Stimulated activated naive CD4-positive, alpha-beta T cell treated with Interleukin-2 at 50 U/mL for 16 hours (primary cell): ENCODE measurements around the gene ZNF350.
"Not testable (repeated sequence)": the region's sequence is repeated elsewhere in the genome, so short reads cannot be mapped to it uniquely, and the experiment has no call there.

Source experiments
- DNase-seq: peaks from one replicate; lab custom pipeline; 2025; lab: John Stamatoyannopoulos, UW

ZNF350 gene

DNA sequence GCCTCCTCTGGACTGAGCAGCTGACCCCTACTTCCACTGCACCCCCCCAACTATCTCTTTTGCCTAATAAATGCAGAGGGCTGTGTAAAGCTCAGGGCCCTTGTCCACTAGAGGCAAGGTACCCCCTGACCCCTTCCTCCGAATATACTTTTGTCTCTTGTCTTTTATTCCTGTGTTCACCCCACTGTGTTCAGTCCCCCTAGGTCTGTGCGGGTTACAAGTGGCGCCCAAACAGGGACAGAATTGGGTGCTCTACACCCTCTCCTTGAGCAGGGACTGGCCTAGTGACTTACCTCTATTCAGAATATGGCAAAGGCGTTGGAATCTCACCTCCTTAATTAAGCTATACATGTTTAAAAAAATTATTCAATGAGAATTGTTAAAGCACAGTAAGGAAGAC, 15.0 kb downstream of the ZNF350 start:
- no peak for DNase-seq

DNA sequence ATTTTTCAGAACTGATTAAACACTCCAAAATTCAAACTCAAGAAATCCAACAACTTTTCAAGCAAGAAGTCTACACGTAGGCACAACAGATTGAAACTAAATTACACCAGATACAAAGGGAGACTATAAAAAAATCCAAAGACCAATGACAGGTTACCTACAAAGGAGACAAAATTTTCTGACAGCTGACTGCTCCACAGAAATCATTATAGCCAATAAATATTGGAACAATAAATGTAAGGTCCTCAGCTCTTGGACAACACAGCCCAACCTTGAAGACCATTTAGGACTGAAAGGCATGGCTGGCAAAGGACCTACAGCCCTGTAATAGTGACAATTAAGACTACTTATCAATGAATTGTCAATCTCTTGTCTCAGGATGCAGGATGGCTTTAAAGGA, 15.9 kb downstream of the ZNF350 start:
- DNase-seq = no peak

DNA sequence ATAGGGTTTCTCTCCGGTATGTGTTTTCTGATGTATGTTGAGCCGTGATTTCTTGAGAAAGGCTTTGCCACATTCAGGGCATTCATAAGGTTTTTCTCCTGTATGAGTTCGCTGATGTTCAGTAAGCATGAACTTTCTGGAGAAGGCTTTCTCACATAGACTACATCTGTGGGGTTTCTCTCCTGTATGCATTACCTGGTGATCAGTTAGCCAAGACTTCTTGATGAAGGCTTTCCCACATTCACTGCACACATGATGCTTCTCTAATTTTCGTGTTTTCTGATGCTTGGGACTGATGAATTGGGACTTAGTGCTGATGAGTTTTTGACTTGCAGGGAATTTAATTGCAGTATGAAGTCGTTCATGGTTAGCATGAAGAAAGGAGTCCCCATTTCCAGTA, 21.1 kb downstream of the ZNF350 start:
- no peak for DNase-seq

DNA sequence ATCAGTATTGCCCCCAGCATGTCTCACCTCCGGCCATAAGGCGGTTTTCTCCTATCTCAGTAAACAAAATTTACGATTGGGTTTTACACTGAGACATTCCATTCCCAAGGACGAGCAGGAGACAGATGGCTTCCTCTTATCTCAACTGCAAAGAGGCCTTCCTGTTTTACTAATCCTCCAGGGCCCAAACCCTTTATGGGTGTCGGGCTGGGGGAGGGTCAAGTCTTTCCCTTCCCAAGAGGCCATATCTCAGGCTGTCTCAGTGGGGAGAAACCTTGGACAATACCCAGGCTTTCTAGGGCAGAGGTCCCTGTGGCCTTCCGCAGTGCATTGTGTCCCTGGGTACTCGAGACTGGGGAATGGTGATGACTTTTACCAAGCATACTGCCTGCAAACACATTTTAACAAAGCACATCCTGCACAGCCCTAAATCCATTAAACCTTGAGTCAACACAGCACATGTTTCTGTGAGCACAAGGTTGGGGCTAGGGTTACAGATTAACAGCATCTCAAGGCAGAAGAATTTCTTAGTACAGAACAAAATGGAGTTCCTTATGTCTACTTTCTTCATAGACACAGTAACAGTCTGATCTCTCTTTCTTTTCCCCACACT, 25.9 kb downstream of the ZNF350 start:
- DNase-seq = not testable (repeated sequence)

DNA sequence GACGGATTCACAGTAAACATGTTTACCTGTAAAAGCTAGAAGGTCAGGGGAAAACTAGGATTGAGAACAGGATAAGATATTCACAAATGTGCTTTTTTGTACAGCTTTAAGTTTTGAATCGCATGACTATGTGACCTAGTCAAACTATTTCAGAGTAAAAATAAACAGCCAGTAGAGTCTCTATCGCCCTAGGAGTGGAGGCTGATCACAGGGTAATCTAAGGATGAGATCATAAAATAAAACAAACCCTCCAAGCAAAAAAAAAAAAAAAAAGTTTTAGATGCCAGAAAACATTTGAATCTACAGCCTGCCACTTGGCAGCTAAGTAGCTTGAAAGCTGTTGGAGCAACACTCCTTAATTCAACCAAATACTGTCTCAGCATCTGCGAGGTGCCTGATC, 26.8 kb downstream of the ZNF350 start:
- DNase-seq = no peak

DNA sequence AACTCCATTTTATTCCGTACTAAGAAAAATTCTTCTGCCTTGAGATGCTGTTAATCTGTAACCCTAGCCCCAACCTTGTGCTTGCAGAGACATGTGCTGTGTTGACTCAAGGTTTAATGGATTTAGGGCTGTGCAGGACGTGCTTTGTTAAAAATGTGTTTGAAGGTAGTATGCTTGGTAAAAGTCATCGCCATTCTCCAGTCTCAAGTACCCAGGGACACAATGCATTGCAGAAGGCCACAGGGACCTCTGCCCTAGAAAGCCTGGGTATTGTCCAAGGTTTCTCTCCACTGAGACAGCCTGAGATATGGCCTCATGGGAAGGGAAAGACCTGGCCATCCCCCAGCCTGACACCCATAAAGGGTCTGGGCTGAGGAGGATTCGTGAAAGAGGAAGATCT, 28.8 kb downstream of the ZNF350 start:
- not testable (repeated sequence) for DNase-seq

DNA sequence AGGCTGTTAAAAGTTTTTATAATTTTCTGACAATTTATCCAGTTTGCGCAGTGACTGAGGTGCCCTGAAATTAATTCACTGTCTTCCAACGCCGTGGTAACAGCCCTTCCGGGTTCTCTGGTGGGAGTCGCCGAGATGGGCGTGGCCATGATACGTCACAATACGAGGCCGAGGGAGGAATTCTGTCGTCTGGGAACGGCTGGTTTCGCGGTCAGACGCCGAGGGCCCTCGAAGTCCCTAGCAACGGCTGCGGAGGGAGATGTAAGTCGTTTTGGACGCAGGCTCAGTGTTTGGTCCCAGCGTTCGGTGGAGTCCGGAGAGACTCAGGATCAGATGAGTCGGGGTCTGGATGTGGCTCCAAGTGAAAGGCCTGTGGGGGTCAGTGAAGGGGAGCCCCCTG, 37.7 kb downstream of the ZNF350 start:
- DNase-seq = no peak

DNA sequence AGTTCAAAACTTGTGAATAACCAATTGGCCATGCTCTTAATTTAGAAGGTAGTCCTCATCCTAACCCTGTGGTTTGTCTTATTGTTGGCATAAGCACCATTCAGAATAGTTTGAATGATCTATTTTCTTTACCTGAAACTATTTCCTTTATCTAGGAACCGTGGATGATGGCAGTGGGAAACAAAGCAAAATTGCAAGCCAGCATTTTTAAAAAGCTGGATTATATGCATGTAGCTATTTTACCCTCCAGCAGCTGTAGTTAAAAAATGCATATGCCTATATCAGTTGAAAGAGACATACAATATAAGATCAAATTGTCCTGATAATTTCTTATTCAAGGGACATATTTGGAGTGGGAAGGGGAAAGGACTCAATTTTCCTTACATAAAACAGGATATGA, 40.0 kb downstream of the ZNF350 start:
- no peak for DNase-seq

DNA sequence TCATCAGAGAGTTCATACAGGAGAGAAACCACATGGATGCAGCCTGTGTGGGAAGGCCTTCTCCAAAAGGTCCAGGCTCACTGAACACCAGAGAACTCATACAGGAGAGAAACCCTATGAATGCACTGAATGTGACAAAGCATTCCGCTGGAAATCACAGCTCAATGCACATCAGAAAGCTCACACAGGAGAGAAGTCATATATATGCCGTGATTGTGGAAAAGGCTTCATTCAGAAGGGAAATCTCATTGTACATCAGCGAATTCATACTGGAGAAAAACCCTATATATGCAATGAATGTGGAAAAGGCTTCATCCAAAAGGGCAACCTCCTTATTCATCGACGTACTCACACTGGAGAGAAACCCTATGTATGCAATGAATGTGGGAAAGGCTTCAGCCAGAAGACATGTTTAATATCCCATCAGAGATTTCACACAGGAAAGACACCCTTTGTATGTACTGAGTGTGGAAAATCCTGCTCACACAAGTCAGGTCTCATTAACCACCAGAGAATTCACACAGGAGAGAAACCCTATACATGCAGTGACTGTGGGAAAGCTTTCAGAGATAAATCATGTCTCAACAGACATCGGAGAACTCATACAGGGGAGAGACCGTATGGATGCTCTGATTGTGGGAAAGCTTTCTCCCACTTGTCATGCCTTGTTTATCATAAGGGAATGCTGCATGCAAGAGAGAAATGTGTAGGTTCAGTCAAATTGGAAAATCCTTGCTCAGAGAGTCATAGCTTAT, 41.7 kb downstream of the ZNF350 start:
- DNase-seq = no peak

DNA sequence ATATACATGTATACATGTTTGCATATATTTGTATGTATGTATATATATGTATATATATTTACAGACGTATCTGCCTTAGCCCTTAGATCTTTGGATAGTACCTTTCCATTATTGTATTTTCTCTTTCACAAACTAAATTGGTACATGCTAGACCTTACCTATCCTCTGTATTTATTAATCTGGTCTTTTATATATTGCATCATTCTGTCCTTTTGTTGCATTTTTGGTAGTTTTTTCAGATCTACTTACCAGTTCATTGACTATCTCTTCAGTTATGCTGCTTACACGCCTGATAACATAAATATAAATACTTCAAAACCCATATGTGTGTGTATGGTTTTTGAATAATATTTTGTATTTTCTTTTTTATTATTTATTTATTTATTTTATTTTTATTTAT, 47.7 kb downstream of the ZNF350 start:
- DNase-seq = no peak

DNA sequence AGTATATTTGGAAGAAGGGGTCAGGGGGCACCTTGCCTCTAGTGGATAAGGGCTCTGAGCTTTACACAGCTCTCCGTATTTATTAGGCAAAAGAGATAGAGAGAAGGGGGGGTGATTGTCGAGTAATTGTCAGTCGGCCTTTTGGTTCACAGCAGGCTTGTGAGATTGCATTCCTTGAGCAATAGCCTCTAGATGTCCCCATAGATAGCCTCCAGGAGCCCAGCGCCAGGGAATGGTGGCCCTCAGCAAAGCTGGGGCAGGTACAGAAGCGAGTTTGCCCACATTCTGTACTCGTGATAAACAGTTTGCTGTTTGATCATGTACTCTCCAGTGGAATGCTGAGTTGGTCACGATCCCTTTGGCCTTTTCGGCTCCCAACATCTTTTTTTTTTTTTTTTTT, 54.7 kb downstream of the ZNF350 start:
- no peak for DNase-seq

DNA sequence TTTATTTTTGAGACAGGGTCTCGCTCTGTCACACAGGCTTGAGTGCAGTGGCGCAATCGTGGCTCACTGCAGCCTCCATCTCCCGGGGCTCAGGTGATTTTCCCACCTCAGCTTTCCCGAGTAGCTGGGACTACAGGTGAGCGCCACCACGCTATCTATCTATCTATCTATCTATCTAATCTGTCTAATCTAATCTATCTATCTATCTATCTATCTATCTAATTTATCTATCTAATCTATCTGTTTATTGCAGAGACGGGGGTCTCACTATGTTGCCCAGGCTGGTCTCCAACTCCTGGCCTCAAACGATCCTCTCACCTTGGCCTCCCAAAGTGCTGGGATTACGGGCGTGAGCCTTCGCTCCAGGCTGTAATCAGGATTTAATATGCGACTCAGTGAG, 58.8 kb downstream of the ZNF350 start:
- no peak for DNase-seq

DNA sequence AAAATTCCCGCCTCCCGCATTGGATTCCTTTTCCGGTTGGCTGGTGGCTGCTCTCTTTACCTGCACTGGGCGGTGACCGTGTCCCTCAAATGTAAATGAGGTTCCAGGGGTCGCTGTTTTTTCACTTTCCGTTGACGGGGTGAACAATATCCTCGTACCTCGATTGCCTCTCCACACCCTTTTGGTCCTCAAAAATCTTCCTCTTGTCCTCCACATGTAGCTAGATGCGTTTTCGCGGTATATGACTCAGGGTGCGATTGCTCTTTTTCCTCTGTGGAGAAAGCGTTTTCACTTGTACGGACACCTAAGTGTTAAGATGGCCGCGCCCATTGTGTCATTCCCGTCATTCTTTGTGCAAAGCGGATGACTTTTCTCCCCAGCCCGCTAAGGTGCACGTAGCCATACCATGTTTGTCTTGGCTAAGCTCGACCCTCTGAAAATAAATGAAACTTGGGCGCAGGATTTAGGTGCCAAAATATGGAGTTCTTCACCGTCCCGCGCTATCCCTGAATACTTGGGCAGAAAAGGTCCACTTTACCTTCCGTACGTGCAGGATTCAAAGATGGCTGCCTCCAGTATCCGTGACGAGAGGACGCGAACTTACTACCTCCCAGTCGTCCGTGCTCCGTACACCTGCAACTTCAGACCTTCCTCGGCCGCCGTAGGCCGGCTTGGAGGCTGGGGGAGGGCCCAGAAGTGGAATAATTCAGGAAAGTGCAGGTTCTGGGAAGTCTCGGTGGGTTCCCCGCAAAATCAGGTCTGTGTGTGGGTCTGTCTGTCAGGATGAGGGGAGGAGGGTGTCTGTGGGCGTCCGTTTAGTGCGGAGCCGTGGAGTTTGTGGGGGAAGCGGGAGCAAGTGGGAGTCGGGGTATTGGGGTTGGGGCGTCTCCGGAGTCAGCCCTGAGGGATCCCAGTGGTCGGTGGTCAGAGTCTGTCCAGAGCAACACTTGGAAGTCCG, 59.6 kb downstream of the ZNF350 start, which contains the start of gene ZNF613:
ZNF613 (plus strand) TSS at position 689 of the 958 bp plus-strand sequence. CDS start 8,749 bp downstream, outside the sequence.
- peak; percentile 82 for DNase-seq

DNA sequence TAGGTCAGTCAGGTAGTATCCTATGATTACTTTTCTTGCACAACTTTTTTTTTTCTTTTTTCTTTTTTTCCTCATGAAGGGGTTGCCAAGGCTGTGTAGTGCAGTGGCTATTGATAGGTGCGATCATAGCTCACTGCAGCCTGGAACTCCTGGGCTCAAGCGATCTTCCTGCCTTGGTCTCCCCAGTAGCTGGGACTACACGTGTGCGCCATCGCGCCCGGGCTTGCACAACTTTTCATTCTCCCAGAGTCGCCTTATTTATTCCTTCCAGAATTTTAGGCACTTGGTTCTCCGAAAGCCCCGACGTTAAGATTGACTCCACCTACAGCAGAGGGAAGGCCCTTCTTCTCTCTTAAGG, 60.2 kb downstream of the ZNF350 start:
- no peak for DNase-seq

DNA sequence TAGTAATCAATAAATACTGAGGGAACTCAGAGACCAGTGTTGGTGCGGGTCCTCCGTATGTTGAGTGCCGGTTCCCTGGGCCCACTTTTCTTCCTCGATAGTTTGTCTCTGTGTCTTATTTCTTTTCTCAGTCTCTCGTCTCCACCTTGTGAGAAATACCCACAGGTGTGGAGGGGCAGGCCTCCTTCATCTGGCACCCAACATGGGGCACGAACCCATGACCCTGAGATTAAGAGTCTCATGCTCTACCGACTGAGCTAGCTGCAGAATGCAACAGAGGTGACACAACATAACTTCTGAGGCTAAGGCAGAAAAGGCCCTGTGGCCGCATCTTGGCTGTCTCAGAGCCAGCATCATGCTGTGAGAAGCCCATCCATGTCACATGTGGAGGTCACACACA, 64.7 kb downstream of the ZNF350 start:
- DNase-seq = no peak

DNA sequence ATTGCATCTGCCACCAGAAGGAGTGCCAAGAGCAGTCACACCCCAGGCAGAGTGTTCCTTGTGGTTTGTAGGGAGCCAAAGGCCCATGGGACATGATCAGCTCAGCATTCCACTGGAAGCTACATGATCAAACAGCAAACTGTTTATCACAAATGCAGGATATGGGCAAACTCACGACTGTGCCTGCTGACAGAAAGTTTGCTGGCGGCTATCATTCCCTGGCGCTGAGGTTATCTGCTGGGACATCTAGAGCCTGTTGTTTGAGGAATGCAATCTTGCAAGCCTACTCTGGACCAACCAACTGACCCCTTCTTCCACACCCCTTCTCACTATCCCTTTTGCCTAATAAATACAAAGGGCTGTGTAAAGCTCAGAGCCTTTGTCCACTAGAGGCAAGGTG, 67.0 kb downstream of the ZNF350 start:
- DNase-seq = no peak

DNA sequence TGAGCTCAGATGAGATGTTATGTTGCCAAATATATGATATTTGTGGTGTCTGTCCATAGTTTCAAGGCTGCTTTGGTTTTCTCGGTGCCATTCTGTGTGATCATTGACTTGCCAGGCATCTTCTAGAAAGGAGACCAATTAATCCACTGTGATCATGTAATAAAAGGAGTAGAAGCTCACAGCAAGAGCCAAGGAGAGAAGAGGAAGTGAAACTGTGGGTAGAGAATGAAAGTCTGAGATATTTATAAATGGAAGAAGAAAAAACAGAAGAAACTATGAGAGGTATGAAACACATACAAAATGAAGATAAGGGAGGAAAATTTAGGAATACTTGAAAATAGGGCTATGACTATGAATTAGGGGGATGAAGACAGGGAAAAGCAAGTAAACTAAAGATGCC, 70.5 kb downstream of the ZNF350 start:
- no peak for DNase-seq

DNA sequence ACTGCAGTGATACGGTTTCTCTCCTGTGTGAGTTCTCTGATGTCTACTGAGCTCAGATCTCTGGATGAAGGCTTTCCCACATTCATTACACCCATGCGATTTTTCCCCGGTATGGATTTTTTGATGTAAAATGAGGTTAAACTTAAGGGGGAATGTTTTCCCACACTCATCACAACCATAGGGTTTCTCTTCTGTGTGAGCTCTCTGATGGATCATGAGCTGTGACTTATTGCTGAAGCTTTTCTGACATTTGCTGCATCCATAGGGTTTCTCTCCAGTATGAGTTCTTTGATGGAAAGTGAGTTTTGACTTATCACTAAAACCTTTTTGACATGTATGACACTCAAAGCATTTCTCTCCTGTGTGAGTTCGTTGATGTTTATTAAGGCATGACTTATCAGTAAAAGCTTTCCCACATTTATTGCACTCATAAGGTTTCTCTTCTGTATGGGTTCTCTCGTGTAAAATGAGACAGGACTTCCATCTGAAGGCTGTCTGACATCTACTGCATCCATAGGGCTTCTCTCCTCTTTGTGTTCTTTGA, 71.2 kb downstream of the ZNF350 start:
- no peak for DNase-seq
